Stimulated activated CD4-positive, alpha-beta T cell treated with anti-CD3 and anti-CD28 coated beads, Interleukin-12 subunit alpha, Interleukin-12 subunit beta, amount 100 ng/mL, for 4 hours (primary cell): Measurements from ENCODE around the gene CCDC24.

Source experiments
- DNase-seq: peaks from one replicate; pipeline ENCODE4 v3.0.0-alpha.2; 2020

The CCDC24 gene

DNA sequence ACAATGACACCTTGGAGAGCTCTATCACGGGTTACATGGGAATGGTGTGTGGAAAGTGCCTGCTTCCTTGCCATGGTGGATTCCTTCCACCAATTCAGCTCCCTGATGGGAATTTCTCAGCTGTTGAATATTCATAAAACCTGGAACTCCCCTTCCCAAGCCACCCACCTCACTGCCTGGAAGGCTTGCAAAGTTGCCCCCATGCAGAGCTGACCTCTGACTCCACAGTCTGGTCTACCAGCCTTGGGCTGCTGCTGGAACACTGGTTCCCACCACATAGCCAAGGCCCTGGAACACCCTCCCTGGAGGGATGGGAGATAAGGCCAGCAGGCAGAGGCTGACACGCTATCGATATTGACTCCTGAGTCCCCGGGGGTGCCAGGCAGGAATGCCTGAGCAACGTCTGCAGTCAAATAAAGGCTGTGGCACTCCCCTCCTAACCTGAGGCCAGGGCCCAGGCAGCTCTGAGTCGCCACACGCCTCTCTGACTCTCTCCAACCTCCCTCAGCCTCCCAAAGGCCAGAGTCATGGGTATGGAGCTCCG, 8.8 kb downstream of the CCDC24 start:
- no peak for DNase-seq

DNA sequence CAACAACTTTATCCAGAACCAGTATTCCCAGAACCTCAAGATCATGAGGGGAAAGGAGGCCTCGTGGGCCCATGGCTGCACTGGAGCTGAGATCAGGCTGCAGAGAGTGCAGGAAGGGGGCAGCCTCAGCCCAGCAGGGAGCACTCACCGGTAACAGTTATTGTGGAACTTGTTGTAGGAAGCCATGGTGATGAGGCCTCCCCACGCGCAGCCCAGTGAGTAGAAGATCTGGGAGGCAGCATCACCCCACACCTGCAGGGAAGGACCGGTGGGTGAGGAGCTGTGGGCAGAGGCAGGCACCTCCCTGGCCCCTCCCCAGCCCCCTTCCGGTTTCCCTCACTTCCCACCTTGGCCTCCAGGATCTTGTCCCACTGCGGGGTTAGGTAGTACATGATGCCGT, 10.8 kb downstream of the CCDC24 start:
- no peak for DNase-seq

DNA sequence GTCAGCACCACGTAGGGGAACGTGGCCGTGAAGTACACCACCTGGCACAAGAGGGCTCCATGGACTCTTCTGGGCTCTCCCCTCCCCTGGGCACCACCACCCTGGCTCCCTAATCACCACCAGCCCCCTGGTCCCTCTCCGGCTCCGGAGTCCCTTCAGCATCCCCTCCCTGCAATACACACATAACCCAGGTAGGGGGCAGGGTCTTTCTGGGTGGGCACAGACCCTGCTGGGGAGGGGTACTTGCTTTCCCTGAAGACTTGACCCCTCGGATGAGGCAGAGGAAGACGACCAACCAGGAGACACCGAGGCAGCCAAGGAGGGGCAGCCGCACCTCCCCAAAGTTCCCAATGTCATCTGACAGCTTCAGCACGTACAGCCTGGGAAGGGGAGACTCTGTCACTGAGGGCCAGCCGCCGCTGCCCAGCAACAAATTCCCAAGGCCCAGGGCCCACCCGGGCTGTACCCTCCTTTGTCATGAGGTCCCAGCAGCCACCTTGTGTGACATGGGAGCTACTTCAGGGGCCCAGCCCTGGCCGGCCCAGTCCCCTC, 11.3 kb downstream of the CCDC24 start:
- no peak for DNase-seq

DNA sequence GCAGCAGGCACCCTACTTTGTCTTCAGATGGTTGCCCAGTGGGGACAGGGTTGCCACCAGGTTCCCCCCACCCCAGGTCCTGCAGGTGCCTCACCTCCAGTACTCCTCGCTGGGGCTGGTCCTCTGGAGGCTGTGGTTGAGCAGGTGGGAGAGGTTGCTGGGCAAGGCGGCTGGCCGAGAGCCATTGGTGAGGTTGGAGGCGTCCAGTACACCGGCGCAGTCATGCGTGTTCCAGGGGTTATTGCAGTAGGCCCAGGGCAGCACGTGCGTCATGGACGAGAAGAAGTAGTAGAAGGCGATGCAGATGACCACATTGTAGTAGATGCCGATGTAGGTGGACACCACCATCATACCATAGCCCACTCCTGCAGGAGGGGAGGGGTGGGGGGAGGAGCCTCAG, 16.9 kb downstream of the CCDC24 start:
- DNase-seq: no peak

DNA sequence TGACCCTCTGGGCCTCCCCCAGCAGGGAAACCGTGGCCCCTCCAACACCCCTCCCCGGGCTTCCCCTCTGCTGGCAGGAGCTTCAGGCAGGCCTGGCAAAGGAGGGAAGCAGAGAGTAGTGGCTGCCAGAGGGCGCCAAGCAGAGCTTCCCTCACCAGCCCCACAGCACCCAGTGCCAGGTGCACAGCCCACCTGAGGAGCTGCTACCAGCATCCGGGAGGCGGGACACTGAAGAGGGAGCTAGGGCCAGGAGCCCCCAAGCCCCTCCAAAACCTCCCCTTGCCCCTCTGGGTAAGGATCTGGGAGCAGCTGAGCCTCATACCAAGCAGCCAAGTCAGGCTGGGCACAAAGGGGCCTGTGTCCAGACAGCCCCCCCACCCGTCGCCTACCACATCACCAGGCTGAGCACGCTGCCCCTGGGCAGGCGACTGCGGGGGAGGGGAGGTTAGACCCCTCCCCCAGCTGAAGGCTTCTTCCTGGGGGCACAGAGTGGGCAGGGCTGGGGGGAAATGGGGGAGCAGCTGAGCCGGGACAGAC, 19.6 kb downstream of the CCDC24 start:
- no peak for DNase-seq

DNA sequence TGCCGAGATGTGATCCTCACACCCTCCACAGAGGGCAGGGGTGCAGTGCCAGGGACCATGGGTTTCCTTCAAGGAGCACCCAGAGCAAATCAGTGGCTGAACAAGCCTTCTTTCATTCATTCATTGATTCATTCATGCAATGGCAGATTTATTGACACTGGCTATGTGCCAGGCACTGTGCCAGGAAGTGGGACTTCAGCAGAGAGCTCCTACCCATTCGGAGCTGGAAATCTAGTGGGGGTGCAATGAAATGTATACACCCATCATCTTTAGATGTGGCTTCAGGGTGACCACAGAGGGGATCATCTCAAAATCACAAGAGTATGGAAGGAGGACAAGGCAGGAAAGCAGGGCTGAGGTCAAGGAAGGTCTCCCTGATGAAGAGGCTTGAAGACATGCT, 21.0 kb downstream of the CCDC24 start:
- no peak for DNase-seq

DNA sequence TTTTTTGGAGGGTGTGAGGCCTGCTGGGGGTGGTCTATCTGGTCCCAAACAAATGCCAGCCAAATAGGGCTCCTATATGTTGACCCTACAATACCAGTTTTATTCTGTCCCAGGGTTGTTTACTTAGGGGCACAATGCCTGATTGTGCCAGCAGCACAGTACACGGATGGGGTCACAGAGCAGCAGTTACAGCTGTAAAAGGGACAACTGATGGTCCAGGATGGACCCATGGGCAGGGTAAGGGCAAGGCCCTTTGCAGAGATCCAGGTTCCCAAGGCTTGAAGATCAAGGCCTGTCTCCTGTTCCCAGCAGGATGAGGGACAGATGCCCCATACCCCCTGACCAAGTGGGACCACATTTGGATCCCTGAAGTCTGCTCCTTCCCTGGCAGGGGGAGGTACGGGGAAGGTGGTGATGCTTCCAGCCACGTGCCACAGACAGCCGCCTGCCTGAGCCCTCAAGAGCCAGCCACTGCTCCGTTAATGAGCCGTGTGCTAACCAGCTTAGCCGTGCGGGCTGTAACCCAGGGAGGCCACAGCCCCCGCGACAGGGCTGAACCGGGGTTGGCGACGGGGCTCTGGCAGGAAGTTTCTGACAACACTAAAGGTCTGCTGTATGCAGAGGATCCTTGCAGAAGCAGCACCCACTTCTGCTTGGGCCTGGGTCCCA, 21.7 kb downstream of the CCDC24 start:
- no peak for DNase-seq

DNA sequence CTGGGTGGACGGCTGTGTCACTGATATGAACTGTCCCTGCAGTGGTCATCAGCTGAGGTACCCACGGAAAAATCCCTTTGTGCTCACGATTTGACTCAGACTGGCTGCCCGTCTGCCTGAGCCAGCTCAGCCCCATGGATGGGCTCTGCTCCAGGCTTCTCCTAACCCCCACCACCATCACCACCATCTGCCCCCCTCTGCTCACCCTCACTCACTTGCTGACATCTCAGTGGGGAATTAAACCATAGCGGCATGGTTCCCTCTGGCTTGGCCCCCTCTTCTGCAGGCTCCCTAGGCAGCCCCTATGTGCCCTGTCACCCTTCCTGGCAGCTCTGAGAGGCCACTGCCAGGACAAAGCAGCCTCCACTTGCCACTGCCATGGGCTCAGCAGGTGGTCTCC, 22.6 kb downstream of the CCDC24 start:
- DNase-seq: no peak

DNA sequence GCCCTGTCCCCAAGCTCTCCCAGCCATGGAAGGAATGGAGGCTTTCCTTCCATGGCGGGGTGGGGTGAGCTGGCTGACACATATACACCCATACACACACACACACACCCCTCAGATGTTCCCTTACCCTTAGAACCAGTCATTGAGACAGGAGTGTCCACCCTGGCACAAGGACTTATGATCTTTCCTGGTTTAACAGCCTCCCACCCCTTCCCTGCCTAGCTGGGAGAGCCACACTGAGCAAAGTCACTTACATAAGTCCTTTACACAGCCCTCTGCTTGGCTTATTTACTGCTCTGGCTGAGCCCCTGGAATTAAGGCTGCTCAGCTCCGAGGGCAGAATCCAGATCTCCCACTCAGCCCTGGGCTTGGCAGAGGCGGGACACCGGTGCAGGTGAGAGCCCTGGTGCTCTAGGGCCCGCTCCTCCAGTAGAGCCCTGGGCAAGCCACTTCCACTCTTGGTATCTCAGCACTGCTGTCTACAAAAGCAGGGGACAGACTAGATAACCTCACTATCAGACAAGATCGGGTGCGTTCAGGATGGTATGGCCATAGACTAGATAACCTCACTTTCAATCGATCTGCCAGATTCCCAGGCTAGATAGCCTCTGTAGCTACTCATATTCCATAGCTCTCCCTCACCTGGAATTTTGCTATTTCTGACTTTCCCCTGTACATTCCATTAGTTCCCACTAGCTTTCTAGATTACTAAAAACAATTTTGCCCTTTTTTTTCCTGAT, 23.1 kb downstream of the CCDC24 start:
- DNase-seq: no peak

DNA sequence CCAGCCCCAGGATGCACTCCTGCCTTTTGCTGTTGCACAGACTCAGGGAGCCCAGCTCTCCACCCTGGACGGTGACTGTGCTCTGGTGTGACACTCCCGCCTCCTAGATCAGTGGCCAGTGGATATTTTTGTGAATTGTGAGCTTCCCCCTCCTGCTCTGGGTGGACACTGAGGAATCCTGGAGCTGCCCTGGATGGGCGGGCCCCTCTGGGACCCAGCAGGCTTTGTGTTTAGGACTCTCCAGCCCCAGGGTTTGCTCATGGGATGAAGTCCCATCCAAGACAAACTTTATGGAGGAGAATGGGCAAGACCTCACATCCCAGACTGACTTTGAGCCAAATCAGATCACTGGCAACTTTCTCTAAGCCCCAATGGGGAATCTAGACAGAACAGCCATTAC, 23.8 kb downstream of the CCDC24 start:
- DNase-seq: no peak

DNA sequence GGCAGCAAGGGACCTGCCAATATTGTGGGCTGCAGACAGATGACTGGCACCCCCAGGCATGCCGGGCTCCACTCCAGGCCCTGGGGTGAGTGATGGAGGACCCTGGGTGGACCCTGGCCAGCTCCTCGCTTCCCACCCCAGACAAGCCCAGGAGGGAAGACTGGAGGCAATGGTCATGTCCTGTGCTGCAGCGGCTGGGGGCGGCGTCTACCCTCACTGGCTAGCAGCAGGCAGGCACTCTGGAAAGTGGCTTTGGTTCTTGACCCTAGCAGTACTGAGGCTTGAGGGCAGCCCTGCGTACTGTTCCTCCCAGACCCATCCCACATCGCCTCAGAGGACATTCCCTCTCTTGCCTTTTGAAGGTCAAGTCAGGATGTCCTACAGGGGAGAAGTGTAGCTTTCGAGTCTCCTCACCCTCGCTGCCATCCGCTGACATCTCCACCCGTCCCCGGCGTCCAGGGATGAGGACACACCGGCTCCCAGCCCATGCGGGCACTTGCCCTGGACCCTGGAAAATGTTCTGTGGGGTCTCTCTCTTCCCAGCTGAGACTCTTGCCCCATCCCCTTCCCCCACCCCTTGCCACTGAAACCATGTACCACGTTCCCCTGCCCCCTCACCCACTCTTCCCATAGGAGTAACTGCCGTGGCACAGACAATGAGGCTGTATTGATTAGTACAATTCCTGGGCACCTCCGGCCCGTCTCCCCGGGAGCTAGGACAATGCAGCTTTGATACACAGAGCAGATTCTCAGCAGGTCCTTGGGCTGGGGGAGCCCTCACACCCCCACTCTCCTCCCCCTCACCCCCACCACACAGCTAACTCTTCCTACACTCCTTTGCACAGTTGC, 24.9 kb downstream of the CCDC24 start:
- no peak for DNase-seq

DNA sequence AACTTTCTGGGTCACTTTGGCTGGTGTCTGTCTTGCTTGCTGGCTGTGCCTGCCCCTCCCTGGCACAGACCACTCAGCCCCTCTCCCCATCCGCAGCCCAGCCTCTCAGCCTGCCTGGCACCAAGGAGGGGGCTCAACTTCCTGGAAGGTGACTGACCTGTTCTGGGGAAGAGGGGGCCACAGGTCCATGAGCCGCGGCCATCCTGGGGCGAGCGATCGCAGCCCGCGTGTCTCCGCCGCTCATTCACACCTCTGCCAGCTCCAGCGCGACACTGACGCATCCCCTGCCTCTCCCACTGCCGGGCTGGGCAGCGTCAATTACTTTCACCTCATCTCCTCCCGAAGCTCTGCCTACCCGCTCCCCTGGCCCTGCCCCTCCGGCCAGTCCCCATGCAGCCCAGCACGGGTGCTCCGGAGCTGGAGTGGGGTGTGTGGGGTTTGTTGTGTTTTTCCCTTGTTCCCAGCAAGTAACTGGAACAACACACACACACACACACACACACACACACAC, 25.5 kb downstream of the CCDC24 start:
- DNase-seq: no peak

DNA sequence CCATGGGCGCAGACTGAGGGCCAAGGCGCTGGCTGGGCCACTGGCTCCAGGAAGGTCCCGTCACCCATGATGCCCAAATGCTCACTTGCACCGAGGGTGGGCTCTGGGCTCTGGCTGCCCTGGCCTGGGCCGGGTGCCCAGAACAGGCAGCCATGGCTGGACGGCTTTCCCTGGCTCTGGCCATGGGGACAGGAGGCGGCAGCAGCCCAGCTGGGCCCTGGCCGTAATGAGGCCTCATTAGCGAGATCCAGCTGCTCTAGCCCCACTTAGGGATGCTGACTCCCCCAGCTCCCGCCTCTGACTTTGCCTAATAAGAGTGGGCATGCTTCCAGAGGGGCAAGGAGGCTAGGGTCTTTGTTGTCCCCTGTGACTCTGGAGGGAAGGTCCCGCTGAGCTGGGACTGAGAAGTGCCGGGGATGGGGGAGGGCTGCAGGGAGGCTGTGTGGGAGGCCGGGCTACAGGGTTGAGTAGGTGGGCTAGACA, 28.1 kb downstream of the CCDC24 start:
- DNase-seq: no peak

DNA sequence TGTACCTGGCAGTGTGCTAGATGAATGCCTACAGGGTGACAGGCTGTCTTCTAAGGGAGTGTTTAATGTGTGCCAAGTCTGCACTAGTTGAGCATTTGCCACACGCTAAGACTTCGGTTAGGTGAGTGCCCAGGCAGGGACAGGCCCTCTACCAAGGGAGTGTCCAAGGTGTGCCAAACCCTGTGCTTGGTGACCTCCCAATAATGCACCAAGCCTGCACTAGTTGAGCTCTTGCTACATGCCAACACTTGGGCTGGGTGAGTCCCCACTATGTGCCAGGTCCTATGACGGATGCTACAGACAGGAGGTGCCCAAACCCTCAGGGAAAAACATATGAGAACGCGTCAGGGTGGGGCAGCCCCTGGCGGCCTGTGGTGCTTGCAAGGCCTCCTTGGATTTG, 29.1 kb downstream of the CCDC24 start:
- no peak for DNase-seq

DNA sequence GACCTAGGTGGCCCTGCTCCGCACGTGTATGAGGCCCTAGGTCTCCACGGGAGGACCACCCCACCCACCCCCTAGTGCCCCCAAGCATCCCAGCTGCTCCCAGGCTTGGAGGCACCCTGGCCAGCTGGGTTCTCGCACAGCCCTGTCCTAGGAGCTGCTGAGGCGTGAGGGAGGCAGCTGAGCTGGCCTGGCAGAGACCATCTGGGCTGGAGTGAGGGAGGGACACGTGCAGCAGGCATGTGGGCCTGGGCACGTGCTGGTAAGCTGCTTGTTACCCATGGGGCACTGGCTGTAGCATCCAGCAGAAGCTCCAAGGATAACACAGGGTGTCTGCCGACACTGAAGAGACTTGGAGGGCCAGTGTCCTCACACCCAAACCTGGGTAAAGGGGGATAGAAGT, 29.8 kb downstream of the CCDC24 start:
- no peak for DNase-seq

DNA sequence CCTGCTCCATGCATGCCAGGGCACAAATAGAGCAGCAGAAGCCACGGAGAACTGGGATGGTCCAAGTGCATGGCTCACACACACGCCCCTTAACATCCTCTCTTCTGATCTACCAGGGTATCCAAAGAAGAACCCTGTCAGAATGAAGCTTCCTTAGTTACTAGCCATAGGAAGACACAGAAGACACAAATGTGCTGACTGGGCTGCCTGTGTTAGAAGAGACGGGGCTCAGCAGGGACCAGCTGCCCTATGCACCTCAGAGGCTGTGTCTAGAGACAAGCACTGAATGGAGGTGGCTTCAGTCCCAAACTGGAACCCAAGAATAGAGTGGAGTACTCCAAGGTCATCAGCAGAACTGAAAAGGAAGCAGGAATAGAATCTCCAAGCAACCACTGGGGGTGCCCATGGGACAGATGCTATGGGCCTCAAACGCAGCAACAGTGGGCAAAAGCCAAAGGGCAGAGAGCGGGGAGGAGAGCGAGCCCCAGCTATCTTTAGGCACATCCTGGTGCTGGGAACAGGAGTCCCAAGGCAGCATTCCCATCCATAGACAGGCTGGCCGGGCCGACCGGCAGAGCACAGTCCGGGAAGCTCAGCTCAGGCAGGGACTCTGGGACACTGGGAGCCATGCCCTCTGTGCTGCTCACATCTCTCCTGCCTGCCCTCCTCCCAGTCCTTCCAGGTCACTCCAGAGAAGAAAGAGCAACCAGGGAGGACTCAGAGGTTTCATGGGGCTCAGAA, 30.4 kb downstream of the CCDC24 start:
- DNase-seq: no peak

DNA sequence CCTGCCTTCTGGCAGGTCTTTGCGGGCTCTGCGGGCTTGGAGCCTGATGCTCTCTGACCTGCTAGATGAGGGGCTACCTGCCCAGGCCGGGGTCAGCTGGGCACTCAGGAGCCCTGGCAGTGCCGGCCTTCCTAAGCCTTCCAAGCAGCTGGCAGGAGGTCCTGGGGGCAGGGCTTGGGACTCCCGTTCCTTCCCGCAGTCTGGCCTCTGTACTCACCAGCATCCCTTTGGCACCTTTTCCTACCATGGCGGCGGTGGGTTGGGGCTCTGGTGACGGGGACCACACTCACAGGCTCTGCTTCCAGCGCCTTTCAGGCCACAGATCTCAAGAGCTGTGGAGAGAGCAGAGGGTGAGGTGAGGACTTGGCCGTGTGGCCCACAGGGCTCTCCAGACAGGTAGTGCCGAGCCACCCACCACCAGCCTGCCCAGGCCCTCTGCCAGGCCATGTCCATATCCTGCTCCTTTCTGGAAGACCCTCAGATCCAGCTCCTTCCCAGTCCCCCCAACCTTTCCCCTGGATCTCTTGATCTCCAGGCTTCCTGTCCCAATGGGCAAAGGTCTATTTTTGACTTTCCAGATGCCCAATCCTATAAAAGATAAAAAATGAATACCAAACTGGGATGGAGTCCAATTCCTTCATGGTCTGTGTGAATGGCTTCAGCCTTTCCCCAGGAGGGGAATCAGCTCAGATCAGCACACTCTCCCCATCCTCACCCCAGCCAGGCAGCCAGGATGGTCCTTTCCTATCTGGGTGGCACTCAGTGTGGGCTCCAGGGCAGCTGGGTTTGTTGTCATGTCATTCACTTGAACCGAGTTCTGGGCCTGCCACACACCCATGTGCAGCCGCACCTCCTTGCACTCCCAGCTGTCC, 32.9 kb downstream of the CCDC24 start:
- DNase-seq: no peak

DNA sequence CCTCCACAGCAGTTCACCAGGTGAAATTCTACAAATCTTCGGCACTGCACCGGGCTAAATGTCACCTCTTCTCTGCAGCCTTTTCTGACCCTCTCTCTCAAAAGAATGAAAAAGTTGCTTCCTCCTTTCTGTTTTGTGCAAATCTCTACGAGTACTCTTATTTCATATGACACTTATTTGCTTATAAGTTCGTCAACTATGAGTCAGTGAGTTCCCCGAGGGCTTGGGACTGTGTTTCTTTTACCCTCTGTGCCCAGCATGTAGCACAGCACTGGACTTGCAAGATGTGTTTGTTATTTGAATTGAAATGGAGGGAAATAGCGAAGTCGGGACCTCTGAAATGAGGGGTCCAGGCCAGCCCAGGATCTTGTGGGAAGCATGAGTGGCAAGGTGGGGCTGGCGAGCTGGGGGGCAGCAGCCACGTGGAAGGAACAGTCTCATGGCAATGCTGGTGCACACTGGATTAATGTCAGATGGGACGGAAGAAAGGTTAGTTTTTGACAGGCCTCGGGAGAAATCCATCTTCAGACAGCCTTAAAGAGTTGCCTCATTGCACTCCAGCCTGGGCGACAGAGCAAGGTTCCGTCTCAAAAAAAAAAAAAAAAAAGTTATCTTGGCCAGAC, 33.6 kb downstream of the CCDC24 start:
- DNase-seq: no peak

DNA sequence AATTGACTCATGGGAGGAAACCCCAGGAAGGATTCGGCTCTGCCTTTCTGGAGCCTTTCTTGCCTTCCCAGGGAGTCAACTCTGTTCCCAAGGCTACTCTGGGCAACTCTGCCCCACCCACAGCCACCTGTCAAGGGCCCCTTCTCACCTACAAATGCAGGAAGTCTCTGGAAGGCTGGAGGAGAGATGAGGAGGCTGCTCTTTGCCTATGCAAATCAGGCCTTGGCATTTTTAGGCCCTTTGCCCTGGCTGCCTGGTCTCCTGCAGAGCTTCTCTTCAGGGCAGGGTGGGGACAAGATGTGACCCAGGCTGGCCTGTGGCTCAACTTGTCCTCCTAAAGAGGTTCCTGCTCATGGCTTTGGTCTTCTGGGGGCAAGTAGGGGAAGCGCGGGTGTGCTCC, 34.4 kb downstream of the CCDC24 start:
- no peak for DNase-seq

DNA sequence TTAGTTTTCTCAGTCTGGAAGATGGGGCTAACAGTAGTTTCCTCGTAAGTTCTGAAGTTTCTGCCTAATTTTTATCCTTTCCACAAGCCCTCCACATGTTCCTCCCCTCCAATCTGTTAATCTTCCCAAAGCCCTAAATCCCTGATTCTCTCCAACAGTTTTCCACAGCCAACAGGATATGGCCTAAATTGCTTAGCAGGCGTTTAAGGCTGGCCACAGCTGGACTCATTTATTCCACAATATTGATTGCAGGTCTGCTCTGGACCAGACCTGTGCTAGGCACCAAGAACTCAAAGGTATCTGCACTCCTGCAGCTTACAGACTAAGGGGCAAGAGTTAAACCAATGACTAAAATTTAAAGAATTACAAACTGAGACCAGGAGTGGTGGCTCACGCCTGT, 35.9 kb downstream of the CCDC24 start:
- no peak for DNase-seq
